ENCODE measurements around the gene SLC44A5. TPM values are rescaled to one million over a fixed set of nuclear protein-coding genes. Genes with fewer than 3 reads are reported as not detected.
"Not testable (repeated sequence)": the region's sequence is repeated elsewhere in the genome, so short reads cannot be mapped to it uniquely, and the experiment has no call there.

SLC44A5 gene
- total RNA-seq, 1 donor from 2014 or later = 15.4 TPM

DNA sequence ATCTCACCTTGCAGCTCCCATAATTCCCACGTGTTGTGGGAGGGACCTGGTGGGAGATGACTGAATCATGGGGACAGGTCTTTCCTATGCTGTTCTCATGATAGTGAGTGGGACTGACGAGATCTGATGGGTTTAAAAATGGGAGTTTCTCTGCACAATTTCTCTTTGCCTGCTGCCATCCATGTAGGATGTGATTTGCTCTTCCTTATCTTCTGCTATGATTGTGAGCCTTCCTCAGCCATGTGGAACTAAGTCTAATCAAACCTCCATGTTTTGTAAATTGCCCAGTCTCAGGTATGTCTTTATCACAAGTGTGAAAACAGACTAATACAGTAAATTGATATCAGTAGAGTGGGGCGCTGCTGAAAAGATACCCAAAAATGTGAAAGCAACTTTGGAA, 195.7 kb downstream of the SLC44A5 start:
- no peaks in the 10 kb centered on the region for H3K4me1 Mint-ChIP-seq (ENCODE audit: low read depth, unreplicated experiment)
- DNase-seq = no peak
- H3K27me3 Mint-ChIP-seq (ENCODE audit: unreplicated experiment) = no peaks in the 10 kb centered on the region
- TF ChIP-seq, protein P1, sequence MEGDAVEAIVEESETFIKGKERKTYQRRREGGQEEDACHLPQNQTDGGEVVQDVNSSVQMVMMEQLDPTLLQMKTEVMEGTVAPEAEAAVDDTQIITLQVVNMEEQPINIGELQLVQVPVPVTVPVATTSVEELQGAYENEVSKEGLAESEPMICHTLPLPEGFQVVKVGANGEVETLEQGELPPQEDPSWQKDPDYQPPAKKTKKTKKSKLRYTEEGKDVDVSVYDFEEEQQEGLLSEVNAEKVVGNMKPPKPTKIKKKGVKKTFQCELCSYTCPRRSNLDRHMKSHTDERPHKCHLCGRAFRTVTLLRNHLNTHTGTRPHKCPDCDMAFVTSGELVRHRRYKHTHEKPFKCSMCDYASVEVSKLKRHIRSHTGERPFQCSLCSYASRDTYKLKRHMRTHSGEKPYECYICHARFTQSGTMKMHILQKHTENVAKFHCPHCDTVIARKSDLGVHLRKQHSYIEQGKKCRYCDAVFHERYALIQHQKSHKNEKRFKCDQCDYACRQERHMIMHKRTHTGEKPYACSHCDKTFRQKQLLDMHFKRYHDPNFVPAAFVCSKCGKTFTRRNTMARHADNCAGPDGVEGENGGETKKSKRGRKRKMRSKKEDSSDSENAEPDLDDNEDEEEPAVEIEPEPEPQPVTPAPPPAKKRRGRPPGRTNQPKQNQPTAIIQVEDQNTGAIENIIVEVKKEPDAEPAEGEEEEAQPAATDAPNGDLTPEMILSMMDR (IDR thresholded peaks at IDR 0.05; ENCODE audit: partially characterized antibody, unreplicated experiment) = no peak
- no peaks in the 10 kb centered on the region for H3K9me3 Mint-ChIP-seq (ENCODE audit: unreplicated experiment)
- no peaks in the 10 kb centered on the region for H3K36me3 Mint-ChIP-seq (ENCODE audit: unreplicated experiment)
- no peak overlapping the region for H3K27ac Mint-ChIP-seq (ENCODE audit: unreplicated experiment)
- no peak overlapping the region for H3K4me3 Mint-ChIP-seq (ENCODE audit: unreplicated experiment)

DNA sequence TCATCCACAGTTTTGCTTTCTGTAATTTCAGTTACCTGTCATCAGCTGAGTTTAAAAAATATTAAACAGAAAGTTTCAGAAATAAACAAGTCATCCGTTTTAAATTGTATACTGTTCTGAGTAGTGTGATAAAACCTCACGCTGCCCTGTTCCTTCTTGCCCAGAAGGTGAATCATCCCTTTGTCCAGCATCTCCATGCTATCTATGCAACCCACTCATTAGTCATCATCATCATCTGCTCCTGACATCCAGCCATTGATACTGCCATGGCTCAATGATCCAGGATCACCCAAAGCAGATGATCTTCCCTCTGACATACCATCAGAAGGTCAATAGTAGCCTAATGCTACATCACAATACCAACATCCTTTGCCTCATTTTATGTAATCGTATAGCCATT, 198.3 kb downstream of the SLC44A5 start:
- Mint-ChIP-seq H3K27ac (ENCODE audit: unreplicated experiment) (no peak overlapping the region), H3K36me3 (ENCODE audit: unreplicated experiment) (no peaks in the 10 kb centered on the region), H3K27me3 (ENCODE audit: unreplicated experiment) (no peaks in the 10 kb centered on the region), H3K9me3 (ENCODE audit: unreplicated experiment) (no peaks in the 10 kb centered on the region), H3K4me3 (ENCODE audit: unreplicated experiment) (no peak overlapping the region), H3K4me1 (ENCODE audit: low read depth, unreplicated experiment) (no peaks in the 10 kb centered on the region)
- DNase-seq = no peak
- TF ChIP-seq, protein P1 (IDR thresholded peaks at IDR 0.05; ENCODE audit: partially characterized antibody, unreplicated experiment) = no peak

DNA sequence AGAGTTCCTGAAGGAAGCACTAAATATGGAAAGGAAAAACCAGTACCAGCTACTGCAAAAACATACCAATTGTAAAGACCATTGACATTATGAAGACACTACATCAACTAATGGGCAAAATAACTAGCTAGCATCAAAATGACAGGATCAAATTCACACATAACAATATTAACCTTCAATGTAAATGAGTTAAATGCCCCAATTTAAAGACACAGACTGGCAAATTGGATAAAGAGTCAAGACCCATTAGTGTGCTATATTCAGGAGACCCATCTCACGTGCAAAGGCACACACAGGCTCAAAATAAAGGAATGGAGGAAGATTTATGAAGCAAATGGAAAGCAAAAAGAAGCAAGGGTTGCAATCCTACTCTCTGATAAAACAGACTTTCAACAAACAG, 206.2 kb downstream of the SLC44A5 start:
- H3K9me3 Mint-ChIP-seq (ENCODE audit: unreplicated experiment) = peaks cover 12% of the 10 kb centered on the region
- not testable (repeated sequence) for H3K27me3 Mint-ChIP-seq (ENCODE audit: unreplicated experiment); H3K36me3 Mint-ChIP-seq (ENCODE audit: unreplicated experiment); DNase-seq; H3K4me3 Mint-ChIP-seq (ENCODE audit: unreplicated experiment); H3K27ac Mint-ChIP-seq (ENCODE audit: unreplicated experiment); H3K4me1 Mint-ChIP-seq (ENCODE audit: low read depth, unreplicated experiment)

DNA sequence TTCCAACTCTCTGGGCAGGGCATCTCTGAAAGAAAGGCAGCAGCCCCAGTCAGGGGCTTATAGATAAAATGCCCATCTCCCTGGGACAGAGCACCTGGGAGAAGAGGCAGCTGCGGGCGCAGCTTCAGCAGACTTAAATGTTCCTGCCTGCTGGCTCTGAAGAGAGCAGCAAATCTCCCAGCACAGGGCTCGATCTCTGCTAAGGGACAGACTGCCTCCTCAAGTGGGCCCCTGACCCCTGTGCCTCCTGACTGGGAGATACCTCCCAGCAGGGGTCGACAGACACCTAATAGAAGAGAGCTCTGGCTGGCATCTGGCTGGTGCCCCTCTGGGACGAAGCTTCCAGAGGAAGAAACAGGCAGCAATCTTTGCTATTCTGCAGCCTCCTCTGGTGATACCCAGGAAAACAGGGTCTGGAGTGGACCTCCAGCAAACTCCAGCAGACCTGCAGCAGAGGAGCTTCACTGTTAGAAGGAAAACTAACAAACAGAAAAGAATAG, 207.7 kb downstream of the SLC44A5 start:
- H3K36me3 Mint-ChIP-seq (ENCODE audit: unreplicated experiment); H3K4me3 Mint-ChIP-seq (ENCODE audit: unreplicated experiment); H3K27me3 Mint-ChIP-seq (ENCODE audit: unreplicated experiment); DNase-seq; H3K4me1 Mint-ChIP-seq (ENCODE audit: low read depth, unreplicated experiment); H3K27ac Mint-ChIP-seq (ENCODE audit: unreplicated experiment): not testable (repeated sequence)
- H3K9me3 Mint-ChIP-seq (ENCODE audit: unreplicated experiment) = peaks cover 12% of the 10 kb centered on the region

DNA sequence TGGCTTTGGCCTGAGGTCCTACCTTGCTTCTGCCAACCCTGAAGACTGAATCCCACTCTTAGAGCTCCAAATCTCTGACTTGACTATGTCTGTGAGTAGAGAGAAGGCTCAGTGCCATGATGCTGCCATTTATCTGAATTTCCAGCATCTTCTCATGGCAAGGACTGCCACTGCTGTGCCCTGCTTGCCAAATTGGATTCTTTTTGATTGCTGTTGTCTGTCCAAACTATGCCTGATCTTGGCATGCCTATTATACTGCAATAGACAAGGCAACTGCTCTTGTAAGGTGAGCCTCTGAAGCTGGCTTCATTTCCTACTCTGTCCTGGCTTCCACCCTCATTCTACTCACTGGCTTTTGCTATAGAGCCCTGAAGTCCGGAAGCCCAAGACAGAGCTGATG, 210.2 kb downstream of the SLC44A5 start:
- TF ChIP-seq, protein P1 (IDR thresholded peaks at IDR 0.05; ENCODE audit: partially characterized antibody, unreplicated experiment) = no peak
- H3K9me3 Mint-ChIP-seq (ENCODE audit: unreplicated experiment) = peaks cover 6% of the 10 kb centered on the region
- H3K27ac Mint-ChIP-seq (ENCODE audit: unreplicated experiment) = no peak overlapping the region
- DNase-seq = no peak
- H3K4me1 Mint-ChIP-seq (ENCODE audit: low read depth, unreplicated experiment) = no peaks in the 10 kb centered on the region
- H3K4me3 Mint-ChIP-seq (ENCODE audit: unreplicated experiment) = no peak overlapping the region
- H3K36me3 Mint-ChIP-seq (ENCODE audit: unreplicated experiment) = peaks cover 5% of the 10 kb centered on the region
- no peaks in the 10 kb centered on the region for H3K27me3 Mint-ChIP-seq (ENCODE audit: unreplicated experiment)

DNA sequence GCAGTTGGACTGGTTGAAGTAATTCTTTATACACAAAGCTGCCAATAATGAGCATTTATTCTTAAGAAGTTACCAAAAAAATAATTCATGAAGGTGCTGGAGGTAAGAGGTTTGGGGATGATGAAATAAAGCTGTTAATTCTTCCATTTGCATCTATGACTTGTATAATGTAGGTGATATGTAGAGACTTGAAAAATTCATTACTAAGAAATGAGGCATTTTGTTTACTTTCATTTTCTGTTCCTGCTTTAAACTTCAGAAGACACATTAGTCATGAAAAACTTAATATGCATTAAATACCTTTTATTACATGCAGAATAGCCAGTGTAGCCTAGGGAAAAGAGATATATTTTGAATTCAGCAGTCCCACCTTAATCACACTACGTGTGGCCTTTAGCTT, 214.2 kb downstream of the SLC44A5 start:
- no peaks in the 10 kb centered on the region for H3K4me1 Mint-ChIP-seq (ENCODE audit: low read depth, unreplicated experiment)
- DNase-seq = no peak
- no peaks in the 10 kb centered on the region for H3K9me3 Mint-ChIP-seq (ENCODE audit: unreplicated experiment)
- H3K4me3 Mint-ChIP-seq (ENCODE audit: unreplicated experiment) = no peak overlapping the region
- H3K27me3 Mint-ChIP-seq (ENCODE audit: unreplicated experiment) = no peaks in the 10 kb centered on the region
- TF ChIP-seq, protein P1 (IDR thresholded peaks at IDR 0.05; ENCODE audit: partially characterized antibody, unreplicated experiment) = no peak
- peaks cover 2% of the 10 kb centered on the region for H3K36me3 Mint-ChIP-seq (ENCODE audit: unreplicated experiment)
- no peak overlapping the region for H3K27ac Mint-ChIP-seq (ENCODE audit: unreplicated experiment)

Measured in glutamatergic neuron (in vitro differentiated cells).